Measurements from ENCODE around the gene PEAK1.

PEAK1 gene

DNA sequence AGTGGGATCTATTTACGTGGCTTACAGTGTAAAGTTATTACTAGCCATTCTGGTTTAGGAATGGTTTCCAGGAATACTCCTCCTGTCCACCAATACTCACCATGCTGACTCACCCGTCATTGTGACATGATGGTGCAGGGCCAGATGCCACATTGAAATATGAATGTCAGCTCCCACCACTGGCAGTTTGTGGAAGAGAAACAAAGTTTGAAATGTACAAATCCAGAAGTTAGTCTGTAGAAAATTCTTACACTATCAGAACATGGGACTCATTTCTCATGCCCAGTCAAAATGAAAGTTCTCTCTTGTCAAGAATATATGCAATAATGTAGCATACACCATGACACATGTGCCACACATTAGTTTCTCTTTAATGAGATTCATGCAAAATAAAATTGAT, 334.6 kb downstream of the PEAK1 start:
- Histone ChIP-seq H3K36me3 (ENCODE audit: insufficient read depth) (no peaks in the 10 kb centered on the region), H3K27ac (no peak overlapping the region), H4K20me1 (ENCODE audit: insufficient read depth) (no peaks in the 10 kb centered on the region), H3K9ac (no peak overlapping the region), H2AFZ (ENCODE audit: low read depth) (no peak overlapping the region), H3K4me3 (IDR thresholded peaks at IDR 0.05; ENCODE audit: insufficient read depth, low read depth, low read length) (no peak overlapping the region), H3K4me2 (no peak overlapping the region), H3K79me2 (ENCODE audit: insufficient read depth, low read depth) (no peaks in the 10 kb centered on the region), H3K4me1 (ENCODE audit: low read depth, poor library complexity, severe bottlenecking) (no peaks in the 10 kb centered on the region), H3K27me3 (ENCODE audit: insufficient read depth, low read depth) (no peaks in the 10 kb centered on the region)
- no peak for TF ChIP-seq CTCF (conservative IDR thresholded peaks at IDR 0.05; ENCODE audit: low read depth, low read length)

GRCh38 chr15:77084436-77084835, 335.5 kb downstream of the PEAK1 start:
- Histone ChIP-seq H3K27ac (no peak overlapping the region), H3K9ac (no peak overlapping the region), H3K4me1 (ENCODE audit: low read depth, poor library complexity, severe bottlenecking) (no peaks in the 10 kb centered on the region), H3K4me2 (no peak overlapping the region), H2AFZ (ENCODE audit: low read depth) (no peak overlapping the region), H3K4me3 (IDR thresholded peaks at IDR 0.05; ENCODE audit: insufficient read depth, low read depth, low read length) (no peak overlapping the region), H3K36me3 (ENCODE audit: insufficient read depth) (no peaks in the 10 kb centered on the region), H4K20me1 (ENCODE audit: insufficient read depth) (no peaks in the 10 kb centered on the region), H3K27me3 (ENCODE audit: insufficient read depth, low read depth) (no peaks in the 10 kb centered on the region), H3K79me2 (ENCODE audit: insufficient read depth, low read depth) (no peaks in the 10 kb centered on the region)
- TF ChIP-seq CTCF (conservative IDR thresholded peaks at IDR 0.05; ENCODE audit: low read depth, low read length) = no peak

DNA sequence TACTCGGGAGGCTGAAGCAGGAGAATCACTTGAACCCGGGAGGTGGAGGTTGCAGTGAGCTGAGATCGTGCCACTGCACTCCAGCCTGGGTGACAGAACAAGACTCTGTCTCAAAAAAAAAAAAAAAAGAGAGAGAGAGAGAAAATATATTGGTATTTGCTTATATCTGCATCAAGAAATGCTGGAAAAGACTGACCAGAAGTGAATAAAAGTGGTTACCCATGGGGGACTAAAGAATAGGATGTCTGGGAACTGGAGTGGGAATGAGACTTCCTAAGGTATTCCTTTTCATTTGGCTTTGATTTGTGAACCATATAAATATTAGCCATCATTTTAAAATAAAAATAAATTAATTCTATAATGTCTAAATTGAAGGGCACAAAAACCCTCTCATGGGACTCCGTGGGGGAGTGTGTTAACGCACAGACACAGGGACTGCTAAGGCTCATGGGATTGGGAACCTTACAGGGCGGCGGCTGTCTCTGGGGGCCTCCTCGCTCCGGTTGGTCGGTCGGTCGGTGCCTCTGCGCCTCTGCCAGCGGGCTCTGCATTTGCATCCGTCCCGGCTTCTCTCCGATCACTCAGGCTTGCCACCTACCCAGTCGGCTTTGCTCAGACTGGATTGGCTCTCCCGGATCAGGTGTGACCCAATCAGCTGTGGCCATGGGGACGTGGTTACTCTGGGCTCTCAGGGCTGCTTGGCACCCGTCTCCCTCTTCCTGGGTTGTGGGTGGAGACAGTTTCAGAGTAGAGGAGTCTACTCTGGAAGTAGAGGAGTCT, 336.3 kb downstream of the PEAK1 start:
- Histone ChIP-seq H3K79me2 (ENCODE audit: insufficient read depth, low read depth) (no peaks in the 10 kb centered on the region), H3K36me3 (ENCODE audit: insufficient read depth) (no peaks in the 10 kb centered on the region), H3K27ac (no peak overlapping the region), H3K9ac (no peak overlapping the region), H3K27me3 (ENCODE audit: insufficient read depth, low read depth) (no peaks in the 10 kb centered on the region), H4K20me1 (ENCODE audit: insufficient read depth) (no peaks in the 10 kb centered on the region), H3K4me2 (no peak overlapping the region), H3K4me1 (ENCODE audit: low read depth, poor library complexity, severe bottlenecking) (no peaks in the 10 kb centered on the region), H3K4me3 (IDR thresholded peaks at IDR 0.05; ENCODE audit: insufficient read depth, low read depth, low read length) (no peak overlapping the region), H2AFZ (ENCODE audit: low read depth) (no peak overlapping the region)
- no peak for TF ChIP-seq CTCF (conservative IDR thresholded peaks at IDR 0.05; ENCODE audit: low read depth, low read length)

DNA sequence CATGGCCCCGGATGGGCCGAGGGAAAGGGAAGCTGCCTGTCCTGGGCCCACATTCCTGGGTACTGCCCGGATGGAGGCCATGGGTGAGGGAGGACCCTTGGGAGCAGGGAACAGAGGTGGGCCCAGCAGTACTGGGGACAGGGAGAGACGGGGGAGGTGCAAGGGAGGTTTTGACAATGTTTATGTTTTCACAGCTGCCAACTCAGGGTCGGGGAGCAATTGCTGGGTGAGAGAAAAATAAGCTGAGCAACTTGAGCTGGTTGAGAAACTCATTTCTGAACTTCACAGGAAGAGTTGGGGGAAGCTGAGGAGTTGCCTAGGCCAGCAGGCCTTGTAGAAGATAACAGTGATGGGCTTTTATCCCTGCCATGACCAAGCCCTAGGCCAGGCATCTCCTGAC, 337.9 kb downstream of the PEAK1 start:
- H4K20me1 ChIP-seq (ENCODE audit: insufficient read depth) = no peaks in the 10 kb centered on the region
- no peak overlapping the region for H3K4me2 ChIP-seq
- H3K9ac ChIP-seq = no peak overlapping the region
- H3K4me3 ChIP-seq (IDR thresholded peaks at IDR 0.05; ENCODE audit: insufficient read depth, low read depth, low read length) = no peak overlapping the region
- no peak overlapping the region for H3K27ac ChIP-seq
- no peak overlapping the region for H2AFZ ChIP-seq (ENCODE audit: low read depth)
- H3K36me3 ChIP-seq (ENCODE audit: insufficient read depth) = no peaks in the 10 kb centered on the region
- H3K27me3 ChIP-seq (ENCODE audit: insufficient read depth, low read depth) = no peaks in the 10 kb centered on the region
- no peaks in the 10 kb centered on the region for H3K79me2 ChIP-seq (ENCODE audit: insufficient read depth, low read depth)
- no peaks in the 10 kb centered on the region for H3K4me1 ChIP-seq (ENCODE audit: low read depth, poor library complexity, severe bottlenecking)
- no peak for TF ChIP-seq CTCF (conservative IDR thresholded peaks at IDR 0.05; ENCODE audit: low read depth, low read length)

Measured in KMS-11 (cell line).